Measurements from ENCODE around the gene BRCA1.

Gene BRCA1

DNA sequence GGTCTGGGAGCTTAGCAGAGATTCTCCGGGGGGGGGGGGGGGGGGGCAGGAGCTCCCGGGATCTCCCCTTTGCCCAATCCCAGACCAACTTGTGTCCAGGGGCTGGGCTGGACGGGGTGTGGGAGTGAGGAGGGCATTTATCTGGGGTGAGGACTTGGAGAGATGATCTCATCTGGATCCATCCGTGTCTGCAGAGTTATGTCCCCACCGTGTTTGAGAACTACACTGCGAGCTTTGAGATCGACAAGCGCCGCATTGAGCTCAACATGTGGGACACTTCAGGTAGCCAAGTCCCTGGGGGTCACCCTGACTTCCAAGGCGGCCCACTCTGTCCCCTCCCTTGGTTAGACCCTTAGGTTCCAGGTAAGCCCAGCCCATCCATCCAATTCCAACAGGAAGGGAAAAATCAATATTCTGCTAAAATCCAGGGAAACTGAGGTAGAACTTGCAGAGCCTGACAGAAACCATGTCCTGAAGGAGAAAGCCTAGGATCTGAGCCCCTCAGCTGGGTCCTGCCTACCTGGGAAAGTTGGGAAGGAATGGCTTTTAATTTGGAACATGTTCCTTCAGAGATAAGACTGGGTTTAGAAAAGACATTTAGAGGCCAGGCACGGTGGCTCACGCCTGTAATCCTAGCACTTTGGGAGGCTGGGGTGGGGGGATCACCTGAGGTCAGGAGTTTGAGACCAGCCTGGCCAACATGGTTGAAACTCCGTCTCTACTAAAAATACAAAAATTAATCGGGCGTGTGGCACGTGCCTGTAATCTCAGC lies 99.2 kb downstream of the BRCA1 start:
- peak; percentile 45 for DNase-seq (ENCODE audit: low spot score)

DNA sequence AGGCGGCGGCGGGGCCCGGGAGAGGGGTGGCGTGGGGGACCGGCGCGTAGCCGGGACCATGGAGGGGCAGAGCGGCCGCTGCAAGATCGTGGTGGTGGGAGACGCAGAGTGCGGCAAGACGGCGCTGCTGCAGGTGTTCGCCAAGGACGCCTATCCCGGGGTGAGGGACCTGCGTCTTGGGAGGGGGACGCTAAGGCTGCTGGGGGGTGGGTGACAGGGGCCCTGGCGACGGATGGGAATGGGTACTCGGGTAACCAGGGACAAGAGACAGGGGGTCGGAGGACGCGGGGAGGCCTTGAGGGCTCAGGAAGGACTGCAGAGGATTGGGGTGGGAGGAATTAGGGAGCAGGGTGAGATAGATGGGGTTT lies 99.9 kb downstream of the BRCA1 start:
- peak; percentile 60 for DNase-seq (ENCODE audit: low spot score)

DNA sequence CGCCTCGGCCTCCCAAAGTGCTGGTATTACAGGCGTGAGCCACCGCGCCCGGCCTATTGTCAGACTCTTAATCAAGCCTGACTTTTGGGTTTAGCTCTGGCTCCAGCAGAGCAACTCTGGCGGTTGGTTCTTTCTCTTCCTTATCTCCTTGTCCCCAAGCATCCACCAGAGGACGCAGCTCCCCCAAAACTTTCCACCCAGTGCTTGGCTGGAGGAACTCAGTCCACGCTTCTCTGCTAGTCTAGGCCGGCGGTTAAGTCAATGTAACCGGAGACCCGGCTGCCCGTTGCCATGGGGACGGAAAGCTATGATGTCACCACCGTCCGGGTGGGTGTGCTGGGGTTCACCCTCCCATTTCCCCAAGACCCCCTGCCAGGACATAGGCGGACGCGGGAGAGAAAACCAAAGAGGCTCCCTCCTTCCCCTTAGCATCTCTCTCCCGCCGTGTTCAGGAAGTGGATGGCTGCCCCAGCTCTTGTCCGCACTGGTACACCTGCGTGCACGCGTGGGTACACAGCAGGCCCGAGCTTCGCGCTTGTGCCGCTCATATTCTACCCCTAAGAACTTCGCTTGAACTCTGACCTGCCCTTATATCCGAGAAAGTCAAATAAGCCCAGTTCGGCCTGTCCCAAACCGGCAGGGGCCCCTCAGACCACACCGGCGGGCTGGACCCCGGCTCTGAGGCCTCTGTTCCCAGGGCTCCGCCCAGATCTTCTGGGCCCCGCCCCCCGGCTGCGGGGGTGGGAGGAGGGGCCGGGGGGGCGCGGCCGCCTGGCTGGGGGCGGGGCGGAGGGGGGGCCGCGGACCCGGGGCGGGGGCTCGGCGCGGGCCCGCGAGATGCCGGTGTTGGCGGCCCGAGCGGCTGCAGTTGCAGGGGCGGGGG lies 100.5 kb downstream of the BRCA1 start, which contains the start of gene RND2:
RND2 (plus strand) TSS at position 825 of the 883 bp plus-strand sequence. CDS start 117 bp downstream, outside the sequence.
- peak; percentile 98 for DNase-seq (ENCODE audit: low spot score)

DNA sequence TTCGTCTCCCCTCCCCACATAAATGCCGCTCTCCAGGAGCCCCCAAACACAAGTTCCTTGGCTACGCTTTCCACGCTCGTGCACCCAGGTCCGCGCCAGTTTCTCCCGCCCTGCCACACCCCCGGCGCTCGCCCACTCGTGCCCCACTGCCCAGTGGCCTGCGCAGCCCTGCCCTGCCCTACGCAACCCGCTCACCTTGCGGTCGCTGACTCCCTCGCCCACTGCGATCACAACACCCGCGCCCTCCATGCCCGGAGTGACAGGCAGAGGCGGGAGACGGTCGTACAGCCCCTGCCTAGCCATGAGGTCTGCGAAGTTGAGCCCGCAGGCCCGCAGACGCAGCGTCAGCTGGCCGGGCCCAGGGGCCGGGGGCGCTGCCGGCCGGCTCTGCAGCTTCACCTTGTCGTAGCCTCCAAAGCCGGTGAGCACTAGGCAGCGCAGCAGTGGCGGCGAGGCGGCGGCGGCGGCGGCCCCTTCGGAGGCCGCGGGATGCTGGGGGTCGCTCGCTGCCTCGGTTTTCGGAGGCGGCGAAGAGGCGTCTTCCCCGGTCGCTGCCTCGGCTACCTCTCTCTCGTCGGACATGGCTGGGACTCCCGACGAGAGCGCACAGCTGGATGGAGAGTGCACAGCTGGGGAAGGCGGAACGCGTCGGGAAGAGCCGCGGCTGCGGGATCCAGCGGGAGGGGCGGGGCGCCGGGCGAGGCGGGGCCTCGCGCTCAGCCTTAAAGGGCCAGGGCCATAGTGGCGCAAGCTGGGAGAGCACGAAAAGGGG lies 103.2 kb downstream of the BRCA1 start, which contains the start of gene VAT1:
VAT1 (minus strand) TSS at position 645 of the 772 bp plus-strand sequence; CDS start at position 582, 63 bp downstream.
- peak; percentile 82 for DNase-seq (ENCODE audit: low spot score)

DNA sequence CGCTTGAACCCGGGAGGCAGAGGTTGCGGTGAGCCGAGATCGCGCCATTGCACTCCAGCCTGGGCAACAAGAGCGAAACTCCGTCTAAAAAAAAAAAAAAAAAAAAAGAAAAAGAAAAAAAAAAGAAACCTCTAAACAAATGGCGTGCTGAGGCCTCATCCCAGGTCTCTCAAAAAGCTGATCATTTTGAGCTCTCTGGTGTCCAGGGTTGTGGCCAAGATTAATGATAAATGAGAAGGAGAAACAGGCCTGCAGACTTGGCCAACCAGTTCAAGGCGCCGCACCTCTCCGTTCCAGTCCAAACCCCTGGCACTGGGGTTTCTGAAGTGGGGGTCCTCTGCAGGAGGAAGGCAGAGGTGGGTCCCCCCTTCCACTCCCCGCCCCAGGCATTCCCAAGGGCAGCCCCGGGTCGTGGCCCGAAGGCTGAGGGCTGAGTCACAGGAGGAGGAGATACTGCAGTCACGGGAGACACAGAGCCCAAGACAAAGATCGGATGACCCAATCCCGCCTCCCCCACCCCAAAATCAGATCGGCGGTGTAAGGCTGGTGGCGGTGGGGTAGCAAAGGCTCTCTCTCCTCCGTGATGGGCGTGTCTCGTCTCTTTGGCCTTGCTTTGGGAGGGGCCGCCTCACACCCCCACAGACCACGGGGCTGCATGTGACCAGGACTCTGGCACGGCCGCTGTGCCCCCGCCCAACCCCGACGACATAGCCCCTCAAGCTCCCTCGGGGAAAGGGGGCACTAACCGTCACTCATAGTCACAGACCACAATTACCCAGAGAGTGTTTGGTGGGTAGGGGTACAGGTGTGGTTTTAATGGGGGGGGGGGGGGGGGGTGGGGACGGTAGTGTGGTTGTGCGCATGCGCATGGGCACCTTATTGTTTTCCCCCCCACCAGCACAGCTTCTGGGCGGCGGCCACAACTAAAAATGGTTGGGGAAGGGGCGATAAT lies 104.1 kb downstream of the BRCA1 start:
- peak; percentile 57 for DNase-seq (ENCODE audit: low spot score)

DNA sequence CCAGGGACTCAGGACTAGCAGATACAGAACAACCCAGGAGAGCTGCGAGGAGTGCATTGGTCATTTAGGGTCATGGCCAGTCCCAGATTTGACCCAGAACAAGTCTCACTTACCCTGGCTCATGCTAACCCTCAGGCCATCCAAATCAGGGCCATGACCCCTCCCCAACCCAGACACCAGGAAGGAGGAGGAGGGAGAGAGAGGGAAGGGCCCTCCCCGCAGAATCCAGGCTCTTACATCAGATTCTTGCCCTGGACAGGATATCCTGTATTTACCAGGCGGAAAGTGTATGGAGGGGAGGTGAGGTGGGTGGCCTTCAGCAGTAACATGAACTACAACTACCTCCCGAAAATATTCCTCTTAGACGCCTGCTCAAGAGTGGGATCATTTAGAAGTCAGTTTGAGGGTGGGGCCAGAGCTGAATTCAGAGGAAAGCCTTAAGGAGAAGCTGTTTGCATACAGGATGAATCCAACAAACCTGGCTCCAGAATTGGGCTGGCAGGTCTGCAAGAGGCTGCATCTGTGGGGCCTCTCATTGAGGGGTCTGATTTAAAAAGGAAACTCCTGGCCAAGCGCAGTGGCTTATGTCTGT lies 105.0 kb downstream of the BRCA1 start:
- DNase-seq (ENCODE audit: low spot score) = no peak

DNA sequence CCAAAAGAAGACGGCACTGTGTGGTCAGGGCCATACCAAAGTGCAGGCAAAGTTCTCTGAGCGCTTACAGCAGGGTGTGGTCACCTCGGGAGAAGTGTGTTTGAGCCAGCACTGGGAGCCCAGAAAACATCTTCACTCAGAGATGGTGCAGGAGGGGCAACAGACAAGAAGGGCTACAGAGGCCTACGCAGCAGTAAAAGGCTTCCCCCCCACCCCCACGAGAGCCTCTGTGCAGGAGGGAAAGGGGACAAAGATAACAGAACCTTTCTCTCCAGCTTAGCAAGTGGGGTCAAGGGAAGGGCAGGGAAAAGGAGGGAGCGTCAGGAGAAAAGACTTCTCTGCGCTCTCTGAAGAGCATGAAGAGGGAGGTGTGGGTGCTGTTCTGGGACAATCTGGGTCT lies 105.7 kb downstream of the BRCA1 start:
- DNase-seq (ENCODE audit: low spot score) = no peak

DNA sequence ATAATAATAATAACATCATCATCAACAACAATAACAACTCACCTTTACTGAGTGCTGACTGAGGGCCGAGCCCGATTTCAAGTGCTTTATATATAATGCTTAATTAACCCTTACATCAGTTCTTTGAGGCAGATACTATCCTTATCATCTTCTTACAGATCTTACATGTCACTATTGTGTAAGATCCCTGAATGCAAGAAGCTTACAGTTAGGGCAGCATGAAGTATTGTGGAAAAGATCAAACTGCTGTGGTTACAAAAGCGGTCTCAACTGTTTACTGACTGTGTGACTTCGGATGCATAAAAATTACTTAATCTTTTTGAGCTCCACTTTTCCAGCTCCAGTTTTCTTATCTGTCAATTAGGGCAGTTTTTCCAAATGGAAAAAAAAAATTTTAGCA lies 106.2 kb downstream of the BRCA1 start:
- DNase-seq (ENCODE audit: low spot score) = no peak

DNA sequence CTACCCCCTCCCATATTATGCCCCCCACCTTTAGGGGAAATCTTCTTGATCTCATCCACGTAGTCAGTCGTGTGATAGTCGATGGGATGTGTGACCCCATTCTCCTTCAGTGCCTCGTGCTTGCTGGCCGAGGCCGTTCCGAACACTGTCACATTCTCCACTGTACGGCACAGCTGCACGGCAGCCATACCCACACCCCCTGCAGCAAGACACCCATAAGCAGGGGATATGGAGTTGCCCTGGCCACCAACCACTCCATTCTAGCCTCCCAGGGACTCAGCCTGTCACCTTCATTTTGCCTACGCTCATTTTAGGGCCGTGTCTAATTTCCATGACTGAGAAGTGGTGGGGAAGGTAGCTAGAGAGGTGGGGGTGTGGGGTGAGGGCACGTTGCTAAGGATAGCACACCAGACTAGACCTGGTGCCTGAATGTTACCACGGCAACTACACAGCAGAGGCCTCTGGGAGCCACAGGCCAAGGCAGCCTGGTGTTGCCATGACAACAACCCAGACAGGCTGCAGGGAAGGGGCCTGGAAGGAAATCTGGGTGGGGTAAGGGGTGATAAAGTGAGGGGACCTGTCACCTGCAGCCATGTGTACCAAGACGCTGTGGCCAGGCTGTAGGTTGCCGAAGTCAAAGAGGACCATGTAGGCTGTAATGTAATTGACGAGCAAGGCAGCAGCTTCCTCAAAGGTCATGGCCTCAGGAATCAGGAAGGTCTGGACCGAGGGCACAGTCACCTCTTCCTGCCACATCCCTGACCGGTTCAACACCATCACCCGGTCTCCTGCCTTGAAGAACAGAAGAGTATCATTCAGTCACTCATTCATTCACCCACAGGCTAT lies 106.9 kb downstream of the BRCA1 start:
- peak; percentile 89 for DNase-seq (ENCODE audit: low spot score)

DNA sequence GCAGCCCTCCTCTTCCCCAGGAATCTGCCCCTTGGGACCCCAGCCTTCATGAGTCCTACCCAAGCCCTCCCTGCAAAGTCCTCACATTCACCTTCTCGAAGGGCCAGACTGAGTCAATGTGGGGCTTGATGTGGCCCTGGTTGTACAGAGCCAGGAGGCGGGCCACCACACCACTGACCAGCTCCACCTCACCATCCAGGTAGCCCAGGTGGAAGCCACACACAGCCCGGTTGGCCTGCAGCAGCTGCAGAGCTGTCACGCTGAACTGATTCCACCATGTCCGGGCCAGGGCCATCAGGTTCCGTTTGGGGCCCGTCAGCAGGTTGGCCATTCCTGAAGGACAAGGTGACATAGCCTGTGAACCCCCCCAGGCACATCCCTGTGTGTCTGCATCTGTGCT lies 108.9 kb downstream of the BRCA1 start:
- no peak for DNase-seq (ENCODE audit: low spot score)

DNA sequence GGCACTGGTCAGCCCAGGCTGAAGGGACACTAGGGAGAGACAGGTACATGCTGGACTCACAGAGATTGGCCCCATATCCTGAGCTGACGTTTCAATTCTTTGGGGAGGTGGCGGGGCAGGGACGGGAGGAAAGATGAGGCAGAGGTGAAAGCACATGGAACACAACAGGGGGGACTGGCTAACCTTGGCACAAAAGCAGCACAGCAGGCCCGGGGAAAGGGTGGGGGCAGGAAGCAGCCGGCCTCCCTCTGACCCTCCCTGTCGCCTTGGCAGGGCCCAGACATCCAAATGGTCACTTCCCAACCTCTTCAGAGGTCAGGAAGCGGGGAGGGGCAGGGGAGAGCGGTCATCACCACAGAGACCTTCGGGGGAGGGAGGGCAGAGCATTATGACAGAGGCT lies 109.6 kb downstream of the BRCA1 start:
- no peak for DNase-seq (ENCODE audit: low spot score)

DNA sequence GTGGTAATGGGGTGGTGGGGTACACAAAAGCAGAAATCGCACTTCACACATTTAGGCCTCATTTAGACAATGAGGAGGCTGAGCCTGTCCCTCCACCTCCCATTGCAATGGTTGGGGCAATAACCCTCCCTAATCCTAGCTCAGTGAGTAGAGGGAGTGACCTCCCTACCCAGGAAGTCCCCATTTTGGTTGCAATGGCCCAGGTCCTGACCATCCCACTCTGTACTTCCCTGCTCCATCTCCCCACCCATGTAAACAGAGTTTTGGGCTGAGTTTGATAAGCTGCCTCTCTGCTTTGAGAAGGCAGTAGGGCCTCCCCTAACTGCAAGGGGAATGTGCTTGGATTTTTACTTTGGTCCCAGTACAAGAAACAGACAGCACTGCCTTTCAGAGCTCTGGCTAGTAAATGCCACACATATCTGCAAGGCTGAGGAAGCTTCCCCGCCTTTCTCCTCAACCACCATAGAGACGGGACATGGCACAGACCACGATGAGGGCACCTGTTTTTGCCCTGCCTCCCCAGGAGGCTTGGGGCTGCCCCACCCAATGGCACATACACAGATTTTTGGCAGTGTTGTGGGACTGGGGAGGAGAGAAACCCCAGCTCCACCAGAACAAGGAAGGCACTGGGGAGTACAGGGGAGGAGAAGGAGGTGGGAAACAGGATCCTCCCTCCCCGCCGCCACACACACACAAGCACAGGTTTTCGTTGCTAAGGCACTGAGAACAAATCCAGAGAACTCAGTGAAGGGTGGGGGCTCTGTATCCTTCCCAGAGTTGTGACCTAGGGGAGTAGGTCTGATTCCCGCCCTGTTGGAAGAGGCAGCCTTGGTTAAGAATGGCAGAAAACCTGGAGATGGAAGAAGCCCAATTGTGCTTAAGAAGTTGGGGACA lies 110.3 kb downstream of the BRCA1 start:
- no peak for DNase-seq (ENCODE audit: low spot score)

DNA sequence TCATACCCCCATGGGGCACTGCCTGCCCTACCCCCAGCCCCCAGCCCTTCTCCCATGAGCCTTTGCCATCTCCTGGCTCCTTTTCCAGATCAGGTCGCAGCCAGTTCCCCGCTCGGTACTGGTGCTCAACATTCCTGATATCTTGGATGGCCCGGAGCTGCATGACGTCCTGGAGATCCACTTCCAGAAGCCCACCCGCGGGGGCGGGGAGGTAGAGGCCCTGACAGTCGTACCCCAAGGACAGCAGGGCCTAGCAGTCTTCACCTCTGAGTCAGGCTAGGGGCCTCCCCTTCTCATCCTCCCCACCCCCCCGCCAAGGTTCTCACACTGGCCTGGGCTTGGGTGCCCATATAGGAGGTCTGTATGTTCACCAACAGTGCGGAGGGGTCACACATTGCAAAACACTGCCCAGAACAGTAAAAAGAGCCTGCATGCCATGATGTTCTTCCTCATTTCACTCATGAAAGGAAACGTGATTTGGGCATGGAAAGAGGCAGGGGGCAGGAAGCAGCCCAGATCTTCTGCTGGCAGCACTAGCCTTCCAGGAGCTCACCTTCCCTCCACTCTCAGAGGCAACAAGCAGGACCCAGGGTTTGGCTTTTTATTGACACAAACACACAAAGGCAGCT lies 111.0 kb downstream of the BRCA1 start:
- DNase-seq (ENCODE audit: low spot score) = no peak

DNA sequence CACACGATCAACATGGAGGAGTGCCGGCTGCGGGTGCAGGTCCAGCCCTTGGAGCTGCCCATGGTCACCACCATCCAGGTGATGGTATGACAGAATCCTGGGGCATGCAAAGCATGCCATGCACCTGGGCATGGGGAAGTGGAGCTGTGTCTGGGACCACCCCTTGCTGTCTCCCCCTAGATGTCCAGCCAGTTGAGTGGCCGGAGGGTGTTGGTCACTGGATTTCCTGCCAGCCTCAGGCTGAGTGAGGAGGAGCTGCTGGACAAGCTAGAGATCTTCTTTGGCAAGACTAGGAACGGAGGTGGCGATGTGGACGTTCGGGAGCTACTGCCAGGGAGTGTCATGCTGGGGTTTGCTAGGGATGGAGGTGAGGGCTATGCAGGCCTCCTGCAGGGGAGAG lies 111.9 kb downstream of the BRCA1 start:
- no peak for DNase-seq (ENCODE audit: low spot score)

DNA sequence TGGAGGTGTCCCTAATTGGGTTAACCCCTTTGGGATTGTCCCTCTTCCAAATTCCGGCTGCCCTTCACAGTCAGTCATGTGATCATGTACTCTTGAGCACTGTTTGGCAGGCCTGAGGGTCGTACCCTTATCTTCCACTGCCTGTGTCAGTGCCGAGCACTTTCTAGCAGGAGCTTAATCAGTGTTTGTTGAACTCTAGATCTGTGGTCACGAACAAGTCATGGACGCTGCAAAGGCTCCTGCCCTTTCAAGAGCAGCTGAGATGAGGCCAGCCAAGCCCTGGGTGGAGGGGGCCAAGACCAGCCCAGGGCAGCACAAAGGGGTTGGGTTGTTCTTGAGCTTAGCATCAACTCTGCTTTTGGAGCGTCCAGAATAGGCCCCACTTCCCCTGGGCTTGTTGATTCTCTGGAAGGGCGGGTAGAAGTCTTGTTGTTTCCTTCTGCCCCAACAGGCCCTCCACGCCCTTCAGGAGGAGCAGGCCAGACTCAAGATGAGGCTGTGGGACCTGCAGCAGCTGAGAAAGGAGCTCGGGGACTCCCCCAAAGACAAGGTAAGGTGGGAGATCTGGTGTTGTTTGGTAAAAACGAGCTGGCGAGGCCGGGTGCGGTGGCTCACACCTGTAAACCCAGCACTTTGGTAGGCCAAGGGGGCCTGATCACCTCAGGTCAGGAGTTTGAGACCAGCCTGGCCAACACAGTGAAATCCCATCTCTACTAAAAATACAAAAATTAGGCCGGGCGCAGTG lies 113.3 kb downstream of the BRCA1 start:
- DNase-seq (ENCODE audit: low spot score) = no peak

DNA sequence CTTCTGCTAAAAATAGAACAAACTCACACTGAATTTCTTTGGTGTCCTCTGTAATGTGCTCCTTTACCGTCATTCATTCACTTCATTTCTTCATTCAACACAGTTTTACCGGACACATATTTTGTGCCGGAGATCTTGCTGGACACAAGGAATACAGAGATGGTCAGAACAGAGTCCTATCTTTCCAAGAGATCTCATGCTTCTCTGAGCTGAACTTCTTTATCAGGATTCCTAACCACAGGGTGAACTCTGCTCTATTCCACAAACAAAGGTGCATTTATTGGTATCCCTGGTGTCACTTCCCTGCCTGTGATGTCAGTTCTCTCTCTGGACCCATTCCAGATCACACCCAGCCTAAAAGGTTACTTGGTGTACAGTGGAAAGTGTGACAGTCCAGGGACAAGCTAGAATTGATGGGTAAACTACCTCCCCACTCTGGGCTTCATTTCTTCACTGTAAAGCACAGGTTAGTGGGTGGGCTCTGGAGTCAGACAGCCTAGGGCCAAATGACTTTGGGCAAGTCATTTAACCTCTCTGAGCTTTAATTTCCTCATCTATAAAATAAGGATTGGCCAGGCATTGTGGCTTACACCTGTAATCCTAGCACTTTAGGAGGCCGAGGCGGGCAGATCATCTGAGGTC lies 114.4 kb downstream of the BRCA1 start:
- DNase-seq (ENCODE audit: low spot score) = no peak

Measured in SK-N-DZ (cell line).